Peyer's patch (tissue), 4 donors: Measurements from ENCODE around the gene OR5D18.

ENCODE experiments used
- POLR2A ChIP-seq, 2 donors: fragments of 450-650 bp; IDR thresholded peaks; one replicate each; pipeline ENCODE4 v1.5.1; 2017; ENCODE audit warnings: antibody characterized with exemption in 2 of 2, mild to moderate bottlenecking in 2 of 2, moderate library complexity in 2 of 2
- TF ChIP-seq, protein P1 (sequence below), 6 experiments: fragments of 450-650 bp in 4 of 6; fragments of 200-600 bp in 2 of 6; sonication (generic) in 1 of 6; IDR thresholded peaks; one replicate each; pipeline ENCODE4 v1.5.1; 2017 to 2019; ENCODE audit warnings: antibody characterized with exemption in 6 of 6, mild to moderate bottlenecking in 3 of 6, moderate library complexity in 1 of 6

DNA sequence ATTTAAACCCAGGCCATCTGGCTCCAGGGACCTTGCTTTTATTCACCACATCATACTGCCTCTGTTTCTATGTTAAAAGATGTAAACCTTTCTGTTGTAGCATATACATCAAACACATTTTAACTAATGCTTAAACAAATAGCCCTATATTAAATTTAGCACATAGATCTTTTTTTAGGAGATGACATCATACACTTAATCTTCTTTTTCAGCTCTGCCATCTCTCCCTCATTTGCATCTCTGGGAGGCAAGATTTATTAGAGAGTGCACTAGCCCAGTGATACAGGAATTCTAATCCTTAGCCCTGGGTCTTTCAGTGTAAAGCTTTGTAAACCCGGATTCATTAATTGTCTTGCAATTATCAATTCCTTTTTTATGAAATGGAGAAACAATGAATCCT is 32.7 kb downstream of the OR5D18 start:
- TF ChIP-seq, protein P1, sequence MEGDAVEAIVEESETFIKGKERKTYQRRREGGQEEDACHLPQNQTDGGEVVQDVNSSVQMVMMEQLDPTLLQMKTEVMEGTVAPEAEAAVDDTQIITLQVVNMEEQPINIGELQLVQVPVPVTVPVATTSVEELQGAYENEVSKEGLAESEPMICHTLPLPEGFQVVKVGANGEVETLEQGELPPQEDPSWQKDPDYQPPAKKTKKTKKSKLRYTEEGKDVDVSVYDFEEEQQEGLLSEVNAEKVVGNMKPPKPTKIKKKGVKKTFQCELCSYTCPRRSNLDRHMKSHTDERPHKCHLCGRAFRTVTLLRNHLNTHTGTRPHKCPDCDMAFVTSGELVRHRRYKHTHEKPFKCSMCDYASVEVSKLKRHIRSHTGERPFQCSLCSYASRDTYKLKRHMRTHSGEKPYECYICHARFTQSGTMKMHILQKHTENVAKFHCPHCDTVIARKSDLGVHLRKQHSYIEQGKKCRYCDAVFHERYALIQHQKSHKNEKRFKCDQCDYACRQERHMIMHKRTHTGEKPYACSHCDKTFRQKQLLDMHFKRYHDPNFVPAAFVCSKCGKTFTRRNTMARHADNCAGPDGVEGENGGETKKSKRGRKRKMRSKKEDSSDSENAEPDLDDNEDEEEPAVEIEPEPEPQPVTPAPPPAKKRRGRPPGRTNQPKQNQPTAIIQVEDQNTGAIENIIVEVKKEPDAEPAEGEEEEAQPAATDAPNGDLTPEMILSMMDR (IDR thresholded peaks at IDR 0.05) = no peak
- no peak for TF ChIP-seq POLR2A (IDR thresholded peaks at IDR 0.05)
